Endothelial cell of umbilical vein (primary cell): ENCODE results near the gene TUB. TPM values are rescaled to one million over a fixed set of nuclear protein-coding genes. Genes with fewer than 3 reads are reported as not detected.

Source experiments
- BruUV-seq: library from RNA; stranded (reverse); fragments of 400-500 nt; replicated peaks from 2 replicates; lab custom pipeline; 2021; lab: Mats Ljungman, UMichigan
- CTCF ChIA-PET: fragments of 300-600, 350-600 bp; sonication (Branson Sonifier 250); formaldehyde crosslinking; loops from one replicate; lab custom pipeline; 2021; ENCODE audit warnings: antibody characterized with exemption, inconsistent platforms; lab: Charles Lee
- POLR2A ChIA-PET: fragments of 300-600, 350-600 bp; sonication (Branson Sonifier 250); formaldehyde crosslinking; loops from one replicate; lab custom pipeline; 2021; ENCODE audit warnings: antibody characterized with exemption, inconsistent platforms; lab: Charles Lee
- DNase-seq: peaks from one replicate; pipeline ENCODE4 v3.0.0-alpha.2; 2011; ENCODE audit warnings: low read depth, low spot score
- FAIRE-seq: peaks from 2 replicates; lab custom pipeline; 2011; peaks lifted over from hg19 to GRCh38; lab: Jason Lieb, UNC
- H2AFZ ChIP-seq: 2 replicates; pipeline ENCODE4 v1.6.0; 2012; ENCODE audit warnings: low read depth, low read length, control low read depth, inconsistent platforms
- H3K27ac ChIP-seq: 2 replicates; pipeline ENCODE4 v1.5.1; 2011; ENCODE audit warnings: low read depth, mild to moderate bottlenecking, control low read depth, low read length, moderate library complexity; ENCODE audit not compliant: insufficient read depth
- H3K27me3 ChIP-seq, 2 experiments: 2 replicates each; pipeline versions ENCODE4 v1.6.0 to v1.6.1; 2011; ENCODE audit warnings: low read length in 2 of 2, mixed read lengths in 1 of 2; ENCODE audit not compliant: control insufficient read depth in 2 of 2, insufficient read depth in 2 of 2
- H3K36me3 ChIP-seq, 2 experiments: 2 replicates in 1 of 2; 3 replicates in 1 of 2; pipeline ENCODE4 v1.5.1; 2011; ENCODE audit warnings: low read length in 2 of 2, mild to moderate bottlenecking in 1 of 2, moderate library complexity in 1 of 2; ENCODE audit not compliant: control insufficient read depth in 2 of 2, insufficient read depth in 2 of 2; ENCODE audit errors: extremely low read depth in 1 of 2
- H3K4me1 ChIP-seq: 3 replicates; pipeline ENCODE4 v1.5.1; 2011; ENCODE audit warnings: mild to moderate bottlenecking, low read length; ENCODE audit not compliant: control insufficient read depth, insufficient read depth; ENCODE audit errors: extremely low read depth
- H3K4me2 ChIP-seq: 2 replicates; pipeline ENCODE4 v1.6.1; 2011; ENCODE audit warnings: low read length, control low read depth, mixed read lengths; ENCODE audit not compliant: insufficient read depth
- H3K4me3 ChIP-seq, 3 experiments: fragments of 200-600 bp in 1 of 3; sonication (generic), shearing (Covaris generic) in 1 of 3; replicated peaks in 1 of 3; 2 replicates each; pipeline ENCODE4 v1.5.1; 2011 to 2016; ENCODE audit warnings: control low read depth in 3 of 3, low read length in 3 of 3, mild to moderate bottlenecking in 2 of 3, inconsistent platforms in 1 of 3, low read depth in 1 of 3, moderate library complexity in 1 of 3; ENCODE audit not compliant: insufficient read depth in 1 of 3
- H3K79me2 ChIP-seq: 2 replicates; pipeline ENCODE4 v1.6.0; 2012; ENCODE audit warnings: low read length, inconsistent platforms; ENCODE audit not compliant: control insufficient read depth, insufficient read depth
- H3K9ac ChIP-seq: replicated peaks from 2 replicates; pipeline ENCODE3; 2011; ENCODE audit warnings: low read length, control low read depth; ENCODE audit not compliant: insufficient read depth; ENCODE audit errors: extremely low read depth
- H3K9me1 ChIP-seq: replicated peaks from 3 replicates; pipeline ENCODE4 v1.6.0; 2011; ENCODE audit warnings: mild to moderate bottlenecking, low read length; ENCODE audit not compliant: control insufficient read depth, insufficient read depth; ENCODE audit errors: extremely low read depth
- H3K9me3 ChIP-seq: replicated peaks from 2 replicates; pipeline ENCODE4 v1.5.1; 2012; ENCODE audit warnings: low read length, inconsistent platforms; ENCODE audit not compliant: control insufficient read depth, insufficient read depth
- H4K20me1 ChIP-seq: replicated peaks from 2 replicates; pipeline ENCODE3; 2011; ENCODE audit warnings: mild to moderate bottlenecking, low read length; ENCODE audit not compliant: control insufficient read depth, insufficient read depth; ENCODE audit errors: extremely low read depth
- EZH2 ChIP-seq: IDR thresholded peaks from 2 replicates; pipeline ENCODE4 v1.6.1; 2012; ENCODE audit warnings: borderline replicate concordance, low read depth, mild to moderate bottlenecking, moderate library complexity, low read length, inconsistent platforms; ENCODE audit not compliant: severe bottlenecking
- FOS ChIP-seq: IDR thresholded peaks from 2 replicates; pipeline ENCODE4 v1.6.1; 2011; ENCODE audit warnings: mild to moderate bottlenecking, low read length, moderate library complexity, borderline replicate concordance; ENCODE audit not compliant: insufficient read depth
- GATA2 ChIP-seq: IDR thresholded peaks from 2 replicates; pipeline ENCODE4 v1.7.0; 2011; ENCODE audit warnings: low read depth, mild to moderate bottlenecking, moderate library complexity, mixed read lengths, low read length; ENCODE audit not compliant: insufficient read length, insufficient read depth
- JUN ChIP-seq: IDR thresholded peaks from 2 replicates; pipeline ENCODE4 v1.6.1; 2011; ENCODE audit warnings: borderline replicate concordance, low read depth; ENCODE audit not compliant: insufficient read length, insufficient read depth
- MYC ChIP-seq: IDR thresholded peaks from one replicate; pipeline ENCODE4 v1.6.1; 2011; ENCODE audit warnings: mild to moderate bottlenecking, low read depth, low read length
- POLR2A ChIP-seq: IDR thresholded peaks from 2 replicates; pipeline ENCODE4 v1.6.1; 2012; ENCODE audit warnings: low read depth, mild to moderate bottlenecking, control low read depth, low read length
- POLR2AphosphoS5 ChIP-seq: IDR thresholded peaks from 2 replicates; pipeline ENCODE4 v1.6.1; 2012; ENCODE audit warnings: low read depth, mild to moderate bottlenecking, control low read depth, low read length, moderate library complexity; ENCODE audit not compliant: insufficient read depth
- dilution Hi-C: fragments of 300-500 bp; cut with MboI; formaldehyde crosslinking; loops from one replicate; pipeline ENCODE4 v1.15.0; 2019; ENCODE audit warnings: low sequenced_read_pairs; ENCODE audit not compliant: extremely low pct_ligation_motif_present
- intact Hi-C: fragments of 100-400 bp; cut with micrococcal nuclease; formaldehyde crosslinking; loops from one replicate; pipeline ENCODE4 v1.10.0; 2022
- polyA plus RNA-seq, 4 experiments: library from polyadenylated mRNA; depleted of rRNA in 3 of 4; stranded (reverse) in 3 of 4; unstranded in 1 of 4; fragments of >200 nt; gene quantifications; 2 replicates each; pipeline versions ENCODE4 v1.2.1 to v1.2.3, GENCODE V29; 2011 to 2012; ENCODE audit warnings: missing spikeins in 1 of 4
- total RNA-seq: library from RNA; stranded (reverse); gene quantifications from 2 replicates; pipeline ENCODE4 v1.2.3, GENCODE V29; 2021
- TF ChIP-seq, protein P1 (sequence below): IDR thresholded peaks from 2 replicates; pipeline ENCODE4 v1.6.1; 2011; ENCODE audit not compliant: insufficient read depth, insufficient read length
- TF ChIP-seq, protein P2 (sequence below), 2 donors: IDR thresholded peaks; 1 replicate in 1 of 2; 2 replicates in 1 of 2; pipeline ENCODE4 v1.5.1; 2011; ENCODE audit warnings: low read length in 2 of 2, mild to moderate bottlenecking in 2 of 2, moderate library complexity in 2 of 2, control low read depth in 1 of 2, inconsistent platforms in 1 of 2, low read depth in 1 of 2; ENCODE audit not compliant: insufficient read depth in 1 of 2; ENCODE audit errors: extremely low read depth in 1 of 2

Gene TUB
- total and polyA plus RNA-seq, 2 donors (not counting 3 experiments of a cell fraction or from before 2014, with no cell fraction given), result 2.3 to 3.9 TPM

DNA sequence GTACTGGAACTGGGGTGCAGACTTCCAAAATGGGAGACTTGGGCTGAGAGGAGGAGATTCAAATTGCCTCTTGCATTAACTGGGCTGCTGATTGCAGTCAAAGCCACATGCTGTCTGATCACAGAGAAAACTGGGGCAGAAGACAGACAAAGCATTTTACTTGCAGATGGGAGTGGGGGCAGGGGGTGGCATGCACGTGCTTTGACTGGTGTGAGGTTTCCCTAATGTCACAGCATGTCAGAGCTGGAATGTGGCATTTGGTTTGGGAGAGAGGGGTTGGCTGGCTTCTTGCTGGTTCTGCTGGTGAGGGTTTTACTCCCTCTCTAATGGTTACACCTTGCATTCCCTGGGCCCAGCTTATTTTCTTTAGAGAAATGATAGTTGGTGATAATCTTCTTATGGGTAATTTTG lies 2.9 kb downstream of the TUB start:
- Histone ChIP-seq H3K4me2 (no peak overlapping the region), H3K9ac (no peak overlapping the region), H3K4me1 (peaks cover 6% of the 10 kb centered on the region), H3K4me3 (no peak overlapping the region), H3K27ac (no peak overlapping the region), H3K9me3 (no peaks in the 10 kb centered on the region), H3K36me3 (no peaks in the 10 kb centered on the region), H4K20me1 (no peaks in the 10 kb centered on the region), H3K27me3 (peaks cover 2 to 5% of the 10 kb centered on the region in 2 experiments), H3K9me1 (no peaks in the 10 kb centered on the region), H2AFZ (no peak overlapping the region), H3K79me2 (no peaks in the 10 kb centered on the region)
- dilution Hi-C loops, result no loop called here
- FAIRE-seq (no peak), DNase-seq (no peak)
- POLR2A ChIA-PET, result no interaction called here
- TF ChIP-seq EZH2, result no peak
- TF ChIP-seq POLR2AphosphoS5, result no peak
- TF ChIP-seq, protein P1, sequence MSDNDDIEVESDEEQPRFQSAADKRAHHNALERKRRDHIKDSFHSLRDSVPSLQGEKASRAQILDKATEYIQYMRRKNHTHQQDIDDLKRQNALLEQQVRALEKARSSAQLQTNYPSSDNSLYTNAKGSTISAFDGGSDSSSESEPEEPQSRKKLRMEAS, result no peak
- TF ChIP-seq POLR2A, result no peak
- TF ChIP-seq GATA2, result no peak
- TF ChIP-seq, protein P2, sequence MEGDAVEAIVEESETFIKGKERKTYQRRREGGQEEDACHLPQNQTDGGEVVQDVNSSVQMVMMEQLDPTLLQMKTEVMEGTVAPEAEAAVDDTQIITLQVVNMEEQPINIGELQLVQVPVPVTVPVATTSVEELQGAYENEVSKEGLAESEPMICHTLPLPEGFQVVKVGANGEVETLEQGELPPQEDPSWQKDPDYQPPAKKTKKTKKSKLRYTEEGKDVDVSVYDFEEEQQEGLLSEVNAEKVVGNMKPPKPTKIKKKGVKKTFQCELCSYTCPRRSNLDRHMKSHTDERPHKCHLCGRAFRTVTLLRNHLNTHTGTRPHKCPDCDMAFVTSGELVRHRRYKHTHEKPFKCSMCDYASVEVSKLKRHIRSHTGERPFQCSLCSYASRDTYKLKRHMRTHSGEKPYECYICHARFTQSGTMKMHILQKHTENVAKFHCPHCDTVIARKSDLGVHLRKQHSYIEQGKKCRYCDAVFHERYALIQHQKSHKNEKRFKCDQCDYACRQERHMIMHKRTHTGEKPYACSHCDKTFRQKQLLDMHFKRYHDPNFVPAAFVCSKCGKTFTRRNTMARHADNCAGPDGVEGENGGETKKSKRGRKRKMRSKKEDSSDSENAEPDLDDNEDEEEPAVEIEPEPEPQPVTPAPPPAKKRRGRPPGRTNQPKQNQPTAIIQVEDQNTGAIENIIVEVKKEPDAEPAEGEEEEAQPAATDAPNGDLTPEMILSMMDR (IDR thresholded peaks at IDR 0.05; ENCODE audit: extremely low read depth in 1 of 2, insufficient read depth in 1 of 2, low read depth in 1 of 2, low read length in 2 of 2), result no peak
- no peak for TF ChIP-seq MYC
- no peak for TF ChIP-seq FOS
- no peak for TF ChIP-seq JUN
- intact Hi-C loops, result no loop called here
- CTCF ChIA-PET, result no interaction called here
- BruUV-seq, result no TSS peak
